A204.1 (cell line): ENCODE results near the gene TBCB.
"Not testable (repeated sequence)": the region's sequence is repeated elsewhere in the genome, so short reads cannot be mapped to it uniquely, and the experiment has no call there.

ENCODE experiments used
- FAIRE-seq: peaks from 2 replicates; lab custom pipeline; 2012; peaks lifted over from hg19 to GRCh38; lab: Jason Lieb, UNC

TBCB gene

DNA sequence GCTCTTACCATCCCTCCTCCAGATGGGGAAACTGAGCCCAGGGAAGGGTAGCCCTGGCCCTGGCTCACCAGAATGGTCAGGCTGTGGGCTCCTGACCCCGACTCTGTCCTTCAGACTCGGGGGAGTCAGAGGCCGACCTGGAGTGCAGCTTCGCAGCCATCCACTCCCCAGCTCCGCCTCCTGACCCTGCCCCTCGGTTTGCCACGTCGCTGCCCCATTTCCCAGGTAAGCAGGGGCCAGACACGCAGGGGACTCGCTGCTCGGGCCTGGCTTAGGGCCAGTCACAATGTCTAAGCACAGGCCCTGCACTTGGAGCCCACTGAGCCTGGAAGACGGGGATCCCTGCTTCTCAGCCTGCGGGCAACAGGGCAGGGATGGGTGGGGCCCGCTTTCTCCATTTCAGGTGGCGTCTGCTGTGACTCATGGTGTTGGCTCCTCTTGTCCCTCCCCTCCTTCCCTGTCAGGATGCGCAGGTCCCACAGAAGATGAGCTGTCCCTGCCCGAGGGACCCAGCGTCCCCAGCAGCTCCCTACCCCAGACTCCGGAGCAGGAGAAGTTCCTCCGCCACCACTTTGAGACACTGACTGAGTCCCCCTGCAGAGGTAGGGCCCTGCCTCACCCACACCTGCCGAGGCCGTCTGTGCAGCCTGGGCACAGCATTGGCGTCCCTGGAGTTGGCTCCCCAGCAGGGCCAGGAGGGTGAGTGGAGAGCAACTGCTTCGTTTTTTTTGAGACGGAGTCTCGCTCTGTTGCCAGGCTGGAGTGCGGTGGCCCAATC is 13.5 kb upstream of the TBCB start:
- no peak for FAIRE-seq

DNA sequence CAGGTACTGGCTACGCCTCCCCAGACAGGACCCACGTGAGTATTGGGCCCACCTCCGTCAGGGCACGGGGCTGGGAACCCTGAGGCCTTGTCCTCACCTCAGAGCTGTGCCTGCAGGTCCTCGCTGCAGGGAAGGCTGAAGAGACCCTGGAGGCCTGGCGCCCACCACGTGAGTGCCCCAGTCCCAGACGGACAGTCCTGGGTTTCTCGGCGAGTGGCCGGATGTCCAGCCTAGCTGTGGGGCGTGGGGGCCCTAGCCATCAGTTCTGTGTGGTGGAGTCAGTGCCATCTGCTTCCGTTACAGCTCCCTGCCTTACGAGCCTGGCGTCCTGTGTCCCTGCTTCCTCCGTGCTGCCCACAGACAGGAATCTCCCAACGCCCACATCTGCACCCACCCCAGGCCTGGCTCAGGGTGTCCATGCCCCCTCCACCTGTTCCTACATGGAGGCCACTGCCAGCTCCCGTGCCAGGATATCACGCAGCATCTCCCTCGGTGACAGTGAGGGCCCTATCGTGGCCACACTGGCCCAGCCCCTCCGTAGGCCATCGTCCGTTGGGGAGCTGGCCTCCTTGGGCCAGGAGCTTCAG is 12.1 kb upstream of the TBCB start:
- no peak for FAIRE-seq

DNA sequence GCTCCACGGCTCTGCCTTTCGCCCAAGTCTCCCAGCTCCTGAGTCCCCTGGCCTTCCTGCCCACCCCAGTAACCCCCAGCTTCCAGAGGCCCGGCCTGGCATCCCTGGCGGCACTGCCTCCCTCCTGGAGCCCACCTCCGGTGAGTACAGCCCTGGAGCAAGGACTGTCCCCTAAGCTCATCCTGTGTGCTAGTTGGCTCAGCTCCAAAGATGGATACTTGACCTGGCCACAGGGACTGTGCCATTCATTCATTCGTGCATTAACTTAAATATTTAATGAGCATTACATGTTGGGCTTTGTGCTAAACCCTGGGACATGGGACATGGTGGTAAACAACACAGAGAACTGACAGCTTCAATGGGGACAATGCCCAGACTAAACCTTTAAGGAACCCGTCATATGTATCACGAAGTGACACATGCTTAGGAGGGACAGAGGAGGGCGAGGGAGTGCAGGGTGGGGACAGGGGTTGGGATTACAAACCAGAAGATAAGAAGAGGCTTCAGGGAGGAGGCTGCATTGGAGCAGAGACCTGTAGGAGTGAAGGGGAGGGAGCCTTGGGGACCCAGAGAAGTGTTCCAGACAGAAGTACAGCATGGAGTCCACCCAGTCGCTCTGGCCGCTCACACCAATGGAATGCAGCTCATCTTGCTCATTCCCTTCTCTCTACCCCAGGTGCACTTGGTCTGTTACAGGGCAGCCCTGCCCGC is 11.3 kb upstream of the TBCB start:
- FAIRE-seq, result no peak

DNA sequence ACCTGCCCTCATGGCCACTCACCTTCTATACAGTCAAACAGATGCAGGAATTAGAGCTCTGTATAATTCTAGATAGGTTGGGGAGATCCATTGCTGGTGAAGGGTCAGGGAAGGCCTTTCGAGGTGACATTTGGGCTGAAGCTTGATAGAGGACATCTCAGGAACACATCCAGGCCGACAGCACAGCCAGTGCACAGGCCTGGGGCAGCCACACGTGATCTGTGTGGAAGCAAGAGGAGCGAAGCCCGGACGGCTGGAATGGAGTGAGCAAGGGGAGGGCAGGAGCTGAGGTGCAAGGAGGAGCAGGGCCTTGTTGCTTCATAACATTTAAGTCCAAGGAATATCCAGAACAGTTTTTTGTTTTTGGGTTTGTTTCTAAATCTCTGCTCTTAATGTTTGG is 8.8 kb upstream of the TBCB start:
- FAIRE-seq, result no peak

DNA sequence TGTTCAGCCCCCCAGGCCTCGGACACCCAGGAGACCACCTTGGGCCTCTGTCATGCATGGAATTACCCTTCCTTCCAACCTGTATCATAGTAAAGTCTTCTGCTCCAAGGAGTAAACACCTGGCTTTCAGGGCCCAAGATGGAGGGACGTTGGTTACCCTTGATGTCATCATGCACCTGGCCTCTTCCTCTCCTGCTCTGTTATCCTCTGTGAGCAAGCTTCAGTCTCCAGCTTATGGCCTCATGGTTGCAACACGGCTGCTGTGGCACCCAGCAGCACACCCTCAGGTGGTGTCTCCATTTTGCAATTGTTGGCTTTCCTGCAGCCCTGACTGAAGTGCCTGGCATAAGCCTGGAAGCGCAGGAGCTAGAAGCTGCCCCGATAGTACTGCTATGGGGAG is 8.3 kb upstream of the TBCB start:
- FAIRE-seq, result no peak

DNA sequence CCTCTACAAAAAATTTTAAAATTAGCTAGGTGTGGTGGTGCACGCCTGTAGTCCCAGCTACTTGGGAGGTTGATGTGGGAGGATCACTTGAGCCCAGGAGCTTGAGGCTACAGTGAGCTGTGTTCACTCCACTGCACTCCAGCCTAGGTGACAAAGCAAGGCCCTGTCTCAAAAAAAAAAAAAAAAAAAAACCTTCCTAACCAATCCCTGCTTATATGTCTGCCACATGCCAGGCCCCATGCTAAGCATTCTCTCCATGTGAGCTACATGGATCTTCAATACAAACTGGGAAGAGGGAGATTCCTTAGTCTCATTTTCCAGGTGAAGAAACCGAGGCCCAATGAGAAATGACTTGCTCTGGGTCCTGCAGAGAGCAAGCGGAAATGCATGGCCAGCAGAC is 6.6 kb upstream of the TBCB start:
- FAIRE-seq, result no peak

DNA sequence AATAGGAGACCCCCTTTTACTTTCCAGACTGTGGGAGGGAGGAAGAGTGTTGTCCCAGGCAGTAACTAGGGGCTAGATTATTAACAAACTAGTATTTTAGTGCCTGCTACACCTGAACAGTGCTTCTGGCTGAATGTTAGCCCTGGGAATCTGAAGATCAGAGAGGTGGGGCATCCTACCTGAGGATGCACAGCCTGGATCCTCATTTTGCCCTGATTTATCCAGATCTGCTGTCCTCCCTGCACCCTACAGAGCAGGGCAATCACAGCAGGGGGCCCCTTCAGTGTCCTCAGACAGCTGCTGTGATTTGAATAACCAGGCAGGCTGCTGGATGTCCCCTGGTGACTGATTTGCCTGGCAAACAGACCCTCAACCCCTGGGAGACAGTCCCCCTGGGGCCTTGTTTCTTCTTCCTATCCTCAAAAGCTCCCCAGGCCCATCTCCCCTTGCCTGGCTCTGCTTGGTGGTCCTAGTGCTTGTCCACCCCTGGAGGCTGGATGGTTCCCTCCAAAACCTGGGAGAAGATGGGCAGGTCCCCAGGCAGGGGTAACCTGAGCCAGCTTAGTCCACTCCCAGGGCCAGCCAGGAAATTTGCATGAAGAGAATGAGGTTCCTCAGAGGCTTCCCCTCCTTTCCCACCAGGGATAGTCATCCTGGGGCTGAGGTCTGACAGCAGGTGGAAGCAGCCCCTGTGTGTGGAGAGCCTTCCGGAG is 4.6 kb upstream of the TBCB start, which contains the start of gene OVOL3:
TSS of gene OVOL3 (plus strand) at position 657 of the 713 bp plus-strand sequence. CDS start 60 bp downstream, outside the sequence.
- FAIRE-seq, result no peak

DNA sequence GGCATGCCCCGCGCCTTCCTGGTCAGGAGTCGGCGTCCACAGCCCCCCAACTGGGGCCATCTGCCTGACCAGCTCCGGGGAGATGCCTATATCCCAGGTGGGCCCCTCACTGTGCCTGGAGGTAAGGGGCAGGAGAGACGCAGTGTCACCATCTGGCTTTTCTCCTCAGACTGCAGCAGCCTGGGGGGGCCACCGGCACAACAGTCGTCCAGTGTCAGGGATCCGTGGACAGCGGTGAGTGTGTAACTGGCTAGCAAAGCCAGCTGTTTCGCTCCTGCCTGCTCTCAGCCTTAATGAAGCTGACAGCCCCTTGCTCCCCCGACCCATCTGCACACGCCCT is 4.1 kb upstream of the TBCB start:
- no peak for FAIRE-seq

DNA sequence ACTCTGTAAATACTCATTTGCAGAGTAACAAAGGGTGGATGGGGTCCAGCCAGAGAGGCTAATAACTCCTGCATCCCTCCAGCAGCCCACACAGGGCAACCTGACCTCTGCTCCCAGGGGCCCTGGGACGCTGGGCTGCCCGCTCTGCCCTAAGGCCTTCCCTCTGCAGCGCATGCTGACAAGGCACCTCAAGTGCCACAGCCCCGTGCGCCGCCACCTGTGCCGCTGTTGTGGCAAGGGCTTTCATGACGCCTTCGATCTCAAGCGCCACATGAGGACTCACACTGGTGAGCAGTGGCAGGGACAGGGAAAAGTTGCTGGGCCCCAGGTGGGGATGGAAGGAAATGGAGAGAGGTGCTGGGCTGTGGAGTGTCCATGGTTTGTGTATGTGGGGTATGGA is 2.6 kb upstream of the TBCB start:
- no peak for FAIRE-seq

DNA sequence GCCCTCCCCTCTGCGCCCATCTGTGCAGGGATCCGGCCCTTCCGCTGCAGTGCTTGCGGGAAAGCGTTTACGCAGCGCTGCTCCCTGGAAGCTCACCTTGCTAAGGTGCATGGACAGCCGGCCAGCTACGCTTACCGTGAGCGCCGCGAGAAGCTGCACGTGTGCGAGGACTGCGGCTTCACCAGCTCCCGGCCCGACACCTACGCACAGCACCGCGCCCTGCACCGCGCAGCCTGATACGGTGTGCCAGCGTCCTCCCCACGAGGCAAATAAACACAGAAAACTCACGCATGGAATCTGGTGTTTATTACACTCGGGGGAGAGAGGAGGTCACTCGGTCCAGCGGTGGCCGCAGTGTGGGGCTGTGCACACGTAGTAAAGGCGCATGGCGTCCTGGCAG is 1.8 kb upstream of the TBCB start:
- FAIRE-seq, result no peak

DNA sequence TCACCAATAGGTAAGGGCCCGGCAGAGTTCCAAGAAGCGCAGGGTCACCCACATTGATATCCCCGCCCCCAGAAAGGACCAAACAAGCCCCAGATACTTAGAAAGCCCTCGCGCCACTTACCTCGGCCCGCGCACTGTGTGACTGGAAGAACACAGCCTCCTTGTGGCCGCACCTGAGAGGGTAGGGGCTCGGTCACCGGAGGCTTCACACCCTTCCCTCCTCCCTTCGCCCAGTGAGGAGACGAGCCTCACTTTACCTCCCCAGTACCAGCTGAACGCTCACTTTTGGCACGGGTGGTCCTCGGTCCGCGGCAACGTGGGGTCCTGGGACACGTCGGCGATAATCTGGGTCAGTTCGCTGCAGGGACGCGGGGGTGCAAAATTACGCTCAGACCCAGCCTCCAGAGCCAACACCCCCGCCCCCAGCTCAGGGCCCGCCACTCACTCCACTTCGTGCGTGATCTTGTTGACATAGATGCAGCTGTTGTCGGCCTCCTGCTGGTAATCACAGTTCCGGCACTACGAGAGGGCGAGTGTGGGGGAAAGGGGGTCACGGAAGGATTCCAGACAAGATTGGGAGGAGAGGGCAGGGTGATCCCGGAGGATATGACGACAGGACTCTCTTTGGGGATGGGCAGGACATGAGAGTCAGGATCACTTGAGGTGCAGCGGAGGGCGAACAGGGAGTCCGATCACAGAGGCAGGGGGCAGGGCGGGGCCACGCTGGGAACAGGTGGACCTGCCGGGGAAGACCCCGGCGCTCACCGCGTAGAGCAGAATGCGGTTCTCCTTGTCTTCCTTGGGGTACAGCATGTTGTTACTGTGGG is 1.2 kb upstream of the TBCB start:
- FAIRE-seq, result no peak

DNA sequence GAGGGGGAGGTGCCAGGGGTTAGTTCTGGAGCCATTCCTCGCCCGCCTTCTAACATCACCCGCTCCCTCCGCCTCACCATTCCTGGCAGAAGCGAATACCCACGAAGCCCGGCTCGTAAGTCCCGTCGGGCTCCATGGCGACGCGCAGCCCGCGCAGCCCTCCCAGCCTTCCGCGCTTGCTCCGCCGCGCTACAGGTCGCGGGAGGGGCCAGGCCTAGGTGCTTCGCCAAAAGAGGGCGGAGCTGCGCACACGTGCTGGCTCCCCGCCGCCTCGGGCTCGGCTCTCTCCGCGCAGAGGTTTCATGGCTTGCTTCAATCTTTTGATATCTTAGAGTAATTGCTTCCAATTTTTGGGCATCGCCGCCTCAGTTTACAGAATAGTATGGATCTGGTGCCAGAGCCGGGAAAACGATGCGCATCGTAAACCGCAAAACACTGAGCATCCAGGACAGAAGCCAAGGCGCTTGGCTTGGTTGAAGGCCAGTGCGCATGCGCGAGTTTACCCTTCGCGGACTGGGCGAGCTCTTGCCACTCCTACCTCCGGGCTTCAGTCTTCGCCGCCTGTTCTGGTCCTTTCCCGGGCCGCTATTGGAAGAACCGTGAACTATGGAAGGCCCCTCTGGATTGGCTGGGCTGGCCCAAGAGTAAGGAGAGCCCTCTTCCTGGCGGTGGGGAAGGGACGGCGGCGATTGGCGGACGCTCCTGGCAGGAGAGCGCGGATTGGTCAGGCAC is 381 bp upstream of the TBCB start, which contains the start of gene POLR2I:
TSS of gene POLR2I (minus strand) at position 155 of the 732 bp plus-strand sequence. CDS start at position 136, 19 bp downstream.
- peak; percentile 99 for FAIRE-seq

DNA sequence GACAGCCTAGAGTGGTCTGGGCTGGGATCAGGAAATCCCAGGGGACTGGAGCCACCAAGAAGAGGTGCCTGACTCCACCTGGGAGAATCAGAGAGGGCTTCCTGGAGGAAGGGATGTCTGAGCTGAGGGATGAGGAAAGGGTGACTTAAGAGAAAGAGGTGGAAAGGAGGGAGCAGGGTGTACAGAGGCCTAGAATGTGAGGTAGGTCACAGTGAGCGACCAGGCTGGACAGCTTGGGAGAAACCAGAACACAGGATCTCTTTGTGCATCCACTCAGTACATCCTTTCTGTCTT is 1.0 kb downstream of the TBCB start:
- no peak for FAIRE-seq

DNA sequence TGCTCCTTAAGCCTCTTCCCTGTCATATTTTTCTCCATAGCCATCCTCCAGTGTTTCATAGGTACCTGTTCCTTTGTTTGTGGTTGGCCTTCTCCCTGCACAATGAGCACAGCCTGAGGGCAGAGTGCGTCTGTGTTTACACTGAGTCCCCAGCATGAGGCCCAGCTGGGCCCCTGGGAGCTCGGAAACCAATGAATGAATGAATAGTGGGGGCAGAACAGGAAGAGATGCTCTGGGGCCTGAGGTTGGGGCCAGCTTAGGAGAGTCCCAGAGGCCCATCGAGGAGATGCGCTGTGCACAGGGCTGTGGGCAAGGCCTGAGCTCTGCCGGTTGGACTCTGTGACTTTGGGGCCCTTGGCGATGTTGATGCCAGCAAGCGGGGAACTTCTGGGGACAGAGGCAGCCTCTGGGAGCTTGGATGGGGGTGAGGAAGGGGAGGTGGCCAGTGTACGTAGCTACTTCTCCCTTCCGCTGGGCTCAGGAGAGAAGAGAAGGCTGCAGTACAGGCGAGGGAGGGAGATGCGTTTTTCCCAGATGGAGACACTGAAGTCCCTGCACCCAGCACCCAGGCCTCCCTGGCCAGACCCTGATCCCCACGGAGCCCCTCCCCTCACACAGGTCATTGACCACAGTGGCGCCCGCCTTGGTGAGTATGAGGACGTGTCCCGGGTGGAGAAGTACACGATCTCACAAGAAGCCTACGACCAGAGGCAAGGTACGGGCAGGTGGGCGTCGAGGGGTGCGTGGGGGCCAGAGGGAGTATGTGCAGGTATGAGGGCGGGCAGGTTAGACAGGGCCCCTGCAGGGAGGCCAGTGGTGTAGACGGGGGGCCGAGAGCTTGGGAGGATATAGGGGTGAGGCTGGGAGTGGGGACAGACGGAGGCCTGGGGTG is 5.1 kb downstream of the TBCB start:
- FAIRE-seq, result no peak

DNA sequence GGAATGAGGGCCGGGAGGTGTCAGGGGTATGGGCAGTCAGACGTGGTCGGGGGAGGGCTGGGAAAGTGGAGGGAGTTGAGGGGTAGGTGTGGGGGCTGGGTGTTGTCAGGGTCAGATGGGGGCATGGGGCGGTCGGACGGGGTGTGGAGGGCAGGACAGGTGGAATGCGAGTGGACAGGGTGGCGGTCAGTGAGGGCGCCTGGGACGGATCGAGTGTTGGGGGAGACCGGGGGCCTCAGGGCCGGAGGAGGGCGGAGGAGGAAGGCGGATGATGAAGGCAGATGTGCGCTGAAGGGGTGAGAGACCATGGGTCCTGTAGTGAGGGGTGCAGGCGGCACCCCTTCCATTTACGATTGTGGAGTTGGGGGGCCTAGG is 5.7 kb downstream of the TBCB start:
- FAIRE-seq, result no peak

DNA sequence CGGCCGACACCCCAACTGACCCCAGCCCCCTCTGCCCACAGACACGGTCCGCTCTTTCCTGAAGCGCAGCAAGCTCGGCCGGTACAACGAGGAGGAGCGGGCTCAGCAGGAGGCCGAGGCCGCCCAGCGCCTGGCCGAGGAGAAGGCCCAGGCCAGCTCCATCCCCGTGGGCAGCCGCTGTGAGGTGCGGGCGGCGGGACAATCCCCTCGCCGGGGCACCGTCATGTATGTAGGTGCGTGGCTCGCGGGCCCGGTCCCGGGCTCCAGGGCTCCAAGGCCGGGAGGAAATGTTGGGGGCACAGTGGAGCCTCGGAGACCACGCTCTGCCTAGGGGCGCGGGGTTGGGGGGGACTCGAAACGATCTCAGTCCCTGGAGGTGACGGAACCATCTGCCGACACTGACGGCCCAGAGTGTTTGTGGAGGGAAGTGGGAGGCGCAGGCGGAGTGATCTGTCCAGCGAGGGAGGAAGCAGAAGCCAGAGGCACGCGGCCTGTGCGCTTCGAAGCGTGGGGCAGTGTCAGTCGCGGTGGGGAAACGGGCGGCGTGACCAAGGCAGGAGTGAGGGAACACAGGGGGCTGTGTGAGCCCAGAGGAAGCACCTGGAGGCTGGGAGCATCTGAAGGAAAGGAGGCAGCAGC is 6.3 kb downstream of the TBCB start:
- no peak for FAIRE-seq

DNA sequence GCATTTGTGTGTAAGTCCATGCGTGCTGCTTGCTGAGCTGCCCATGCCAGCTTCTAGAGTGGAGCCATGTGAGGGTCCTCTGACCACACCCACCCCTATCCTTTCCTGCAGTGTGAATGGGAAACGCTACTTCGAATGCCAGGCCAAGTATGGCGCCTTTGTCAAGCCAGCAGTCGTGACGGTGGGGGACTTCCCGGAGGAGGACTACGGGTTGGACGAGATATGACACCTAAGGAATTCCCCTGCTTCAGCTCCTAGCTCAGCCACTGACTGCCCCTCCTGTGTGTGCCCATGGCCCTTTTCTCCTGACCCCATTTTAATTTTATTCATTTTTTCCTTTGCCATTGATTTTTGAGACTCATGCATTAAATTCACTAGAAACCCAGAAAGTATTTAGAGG is 10.3 kb downstream of the TBCB start:
- no peak for FAIRE-seq

DNA sequence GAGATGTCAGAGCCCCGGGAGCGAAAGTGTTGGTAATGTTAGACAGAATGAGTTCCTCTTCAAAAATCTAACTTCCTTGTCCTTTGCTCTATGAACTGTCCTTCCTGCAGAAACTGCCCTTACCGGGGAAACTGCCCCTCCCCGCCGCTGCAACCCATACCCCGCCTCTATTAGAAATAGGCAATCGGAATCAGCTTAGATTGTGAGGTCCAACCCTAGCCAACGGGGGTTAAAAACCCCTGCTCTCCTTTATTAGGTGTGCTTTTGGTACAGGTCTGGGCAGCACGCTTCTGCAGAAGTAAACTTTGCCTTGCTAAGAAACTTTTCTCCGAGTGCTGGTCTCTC is 13.1 kb downstream of the TBCB start:
- FAIRE-seq, result no peak

DNA sequence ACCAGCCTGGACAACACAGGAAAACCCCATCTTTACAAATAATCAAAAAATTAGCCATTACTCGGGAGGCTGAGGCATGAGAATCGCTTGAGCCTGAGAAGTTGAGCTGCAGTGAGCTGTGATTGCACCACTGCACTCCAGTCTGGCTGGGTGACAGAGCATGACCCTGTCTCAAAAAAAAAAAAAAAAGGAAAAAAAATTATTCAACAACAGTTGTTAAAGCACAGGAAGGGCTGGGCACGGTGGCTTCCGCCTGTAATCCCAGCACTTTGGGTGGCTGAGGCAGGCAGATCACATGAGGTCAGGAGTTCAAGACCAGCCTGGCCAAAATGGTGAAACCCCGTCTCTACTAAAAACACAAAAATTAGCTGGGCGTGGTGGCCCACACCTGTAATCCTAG is 16.0 kb downstream of the TBCB start:
- FAIRE-seq, result not testable (repeated sequence)

DNA sequence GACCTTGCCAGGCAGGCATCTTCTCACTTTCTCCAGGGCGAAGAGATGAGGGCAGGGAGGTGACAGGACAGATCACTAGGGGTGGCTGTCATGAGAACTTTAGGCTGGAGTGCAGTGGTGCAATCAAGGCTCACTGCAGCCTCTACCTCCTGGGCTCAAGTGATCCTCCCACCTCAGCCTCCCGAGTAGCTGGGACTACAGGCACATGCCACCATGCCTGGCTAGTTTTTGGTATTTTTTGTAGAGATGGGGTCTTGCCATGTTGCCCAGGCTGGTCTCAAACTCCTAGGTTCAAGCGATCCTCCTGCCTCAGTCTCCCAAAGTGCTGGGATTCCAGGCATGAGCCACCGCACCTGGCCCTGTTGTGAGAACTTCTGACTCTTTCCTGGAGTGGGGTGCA is 19.6 kb downstream of the TBCB start:
- FAIRE-seq, result not testable (repeated sequence)
